Measurements from ENCODE around the gene DLGAP5.

The DLGAP5 gene

DNA sequence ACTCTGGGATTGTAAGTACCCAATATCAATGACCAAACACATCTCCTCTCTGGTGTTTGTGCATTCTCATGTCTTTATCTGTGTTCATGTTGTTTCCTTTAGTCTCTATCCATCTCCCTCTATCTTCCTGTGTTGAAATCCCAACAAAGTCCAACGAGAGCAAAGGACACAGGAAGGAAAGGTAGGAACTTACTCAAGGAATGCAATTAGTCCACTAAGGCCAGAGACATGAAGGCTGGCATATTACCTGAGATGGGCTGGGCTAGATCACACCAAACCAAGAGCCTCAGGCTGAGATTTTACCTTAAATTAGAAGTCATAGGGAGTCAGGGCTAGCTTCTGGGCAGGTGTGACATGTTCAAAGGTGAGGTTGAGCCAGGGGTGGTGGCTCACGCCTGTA, 76.7 kb downstream of the DLGAP5 start:
- no peak for DNase-seq (ENCODE audit: low read depth in 4 of 4, low spot score in 1 of 4)

DNA sequence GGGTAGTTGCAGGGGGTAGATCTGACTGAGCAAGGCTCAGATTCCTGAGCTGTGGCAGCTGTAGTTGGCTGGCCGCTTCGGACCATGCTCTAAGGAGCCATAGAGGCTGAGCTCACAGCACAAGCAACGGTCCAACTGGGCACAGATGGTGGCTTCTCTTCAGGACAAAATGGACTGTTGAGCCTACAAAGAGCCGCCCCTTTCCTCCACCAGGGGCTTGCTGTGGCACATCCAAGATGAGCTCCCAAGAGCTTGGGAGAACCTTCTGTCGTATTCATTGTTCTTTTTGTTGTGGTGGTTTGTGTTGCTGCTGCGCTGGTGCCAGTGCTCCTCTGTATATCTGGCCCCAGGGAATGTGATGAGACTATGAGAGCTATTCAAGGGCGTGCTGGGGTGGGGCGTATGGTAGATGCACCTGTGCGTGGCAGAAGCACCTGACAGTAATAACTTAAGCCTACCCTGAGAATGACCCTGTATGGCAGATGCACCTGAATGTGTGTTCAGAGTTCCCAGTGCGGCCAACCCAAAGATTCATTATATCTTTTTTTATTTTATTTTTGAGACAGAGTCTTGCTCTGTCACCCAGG, 80.2 kb downstream of the DLGAP5 start:
- no peak for DNase-seq (ENCODE audit: low read depth in 4 of 4, low spot score in 1 of 4)

DNA sequence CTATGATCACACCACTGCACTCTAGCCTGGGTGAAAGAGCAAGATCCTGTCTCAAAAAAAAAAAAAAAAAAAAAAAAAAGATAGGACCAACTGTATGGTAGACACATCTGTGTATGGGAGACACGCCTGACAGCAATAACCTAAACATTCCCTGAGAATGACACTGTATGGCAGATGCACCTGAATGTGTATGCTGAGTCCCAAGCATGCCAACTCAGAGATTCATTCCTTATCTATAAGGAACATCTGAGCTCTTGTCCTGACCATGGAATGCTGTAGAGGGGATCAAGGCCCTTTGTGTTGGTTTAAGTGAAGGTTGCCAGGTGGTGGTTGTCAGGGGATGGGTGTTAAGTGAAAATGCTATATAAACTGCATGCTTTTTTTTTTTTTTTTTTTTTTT, 81.5 kb downstream of the DLGAP5 start:
- no peak for DNase-seq (ENCODE audit: low read depth in 4 of 4, low spot score in 1 of 4)

DNA sequence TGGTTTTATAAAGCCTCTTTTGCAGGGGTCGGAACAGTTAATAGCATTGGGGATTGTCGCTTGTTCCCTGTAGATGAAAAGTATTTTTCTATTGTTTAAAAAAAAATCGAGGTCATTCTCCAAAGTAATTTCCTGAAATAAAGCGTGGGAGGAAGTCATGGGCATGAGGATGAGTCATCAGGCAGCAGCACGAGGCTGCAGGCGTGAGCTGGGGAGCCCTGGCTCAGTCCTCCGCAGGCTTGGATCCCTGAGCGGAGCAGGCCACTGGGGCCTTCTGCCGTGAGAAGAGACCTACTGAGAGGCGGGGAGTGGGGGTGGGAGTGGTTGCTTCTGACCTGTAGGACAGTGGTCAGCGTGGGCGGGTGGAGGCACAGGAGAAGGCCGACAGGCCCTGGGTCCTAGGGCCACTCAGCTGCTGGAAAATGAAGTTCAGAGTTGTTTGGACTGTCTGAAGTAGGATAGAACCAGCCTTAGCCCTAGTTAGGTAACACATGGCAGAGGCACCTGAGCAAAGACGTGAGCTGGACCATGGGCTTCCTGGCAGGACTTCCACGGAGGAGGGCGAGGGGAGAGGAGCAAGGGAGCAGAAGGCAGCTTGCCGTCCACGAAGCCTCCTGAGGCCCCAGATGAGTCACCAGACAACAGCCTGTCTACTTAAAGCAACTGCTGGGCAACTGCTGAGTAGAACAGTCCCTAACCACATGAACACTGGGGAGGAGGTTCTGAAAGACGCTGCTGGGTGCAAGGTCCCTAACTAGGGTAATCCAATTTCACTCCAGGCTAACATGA, 83.4 kb downstream of the DLGAP5 start:
- no peak for DNase-seq (ENCODE audit: low read depth in 4 of 4, low spot score in 1 of 4)

DNA sequence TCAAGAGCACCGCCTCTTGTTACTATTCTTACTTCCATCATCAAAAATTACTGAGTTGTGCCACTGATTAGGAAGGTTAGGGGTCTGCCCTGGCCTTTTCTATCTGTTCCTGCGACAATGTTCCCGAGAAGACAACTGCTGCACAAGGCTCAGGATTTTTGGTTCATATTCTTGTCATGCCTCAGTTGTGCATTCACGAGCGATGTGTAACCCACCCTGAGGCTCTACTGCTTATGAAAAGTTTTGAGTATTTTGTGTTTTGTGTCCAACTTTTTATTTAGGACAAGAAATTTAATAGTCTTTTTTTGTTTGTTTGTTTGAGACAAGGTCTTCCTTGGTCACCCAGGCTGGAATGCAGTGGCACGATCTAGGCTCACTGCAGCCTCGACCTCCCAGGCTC, 85.4 kb downstream of the DLGAP5 start:
- no peak for DNase-seq (ENCODE audit: low read depth in 4 of 4, low spot score in 1 of 4)

DNA sequence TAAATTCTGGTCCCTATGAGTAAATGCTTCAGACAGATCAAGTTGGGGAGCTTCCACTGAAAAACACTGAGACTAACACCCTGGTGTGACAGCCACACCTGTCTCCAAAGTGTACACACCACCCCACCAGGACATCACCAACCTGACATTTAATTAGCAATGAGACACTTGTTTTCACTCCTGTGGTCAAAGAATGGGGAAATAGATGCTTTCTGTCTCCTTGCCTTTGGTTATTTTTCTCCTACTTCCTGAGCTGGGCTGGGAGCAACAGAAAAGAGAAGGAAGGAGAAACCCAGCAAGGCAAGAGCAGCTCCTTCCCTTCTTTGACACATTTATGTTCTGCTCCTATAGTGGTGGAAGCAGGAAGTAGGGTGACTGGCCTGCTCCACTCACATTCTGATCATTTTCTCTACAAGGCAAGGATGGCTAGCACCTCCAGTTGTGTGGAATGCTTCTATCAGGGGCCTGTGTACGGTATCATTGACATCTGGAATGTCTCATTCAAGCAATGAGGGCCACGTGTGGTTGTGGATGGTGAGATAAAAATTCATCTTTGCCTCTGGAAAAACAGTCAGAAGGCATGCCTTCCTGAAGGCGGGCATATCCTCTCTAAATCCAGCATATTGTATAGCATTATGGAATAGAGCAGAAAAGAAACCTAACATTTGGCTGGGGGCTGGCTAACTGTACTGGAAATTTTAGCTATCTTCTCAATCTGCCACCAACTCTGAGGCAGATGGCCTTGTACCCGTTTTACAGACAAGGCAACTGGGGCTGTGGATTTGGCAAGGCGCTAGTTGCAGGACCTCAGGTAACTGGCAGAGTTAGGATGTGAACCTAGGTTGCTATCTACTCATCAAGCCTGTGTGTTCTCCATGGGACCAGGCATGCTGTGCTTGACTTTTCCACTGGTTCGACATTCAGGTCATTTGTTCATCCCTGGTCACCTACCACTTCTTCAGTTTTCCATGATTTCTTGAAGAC, 87.1 kb downstream of the DLGAP5 start:
- no peak for DNase-seq (ENCODE audit: low read depth in 4 of 4, low spot score in 1 of 4)

DNA sequence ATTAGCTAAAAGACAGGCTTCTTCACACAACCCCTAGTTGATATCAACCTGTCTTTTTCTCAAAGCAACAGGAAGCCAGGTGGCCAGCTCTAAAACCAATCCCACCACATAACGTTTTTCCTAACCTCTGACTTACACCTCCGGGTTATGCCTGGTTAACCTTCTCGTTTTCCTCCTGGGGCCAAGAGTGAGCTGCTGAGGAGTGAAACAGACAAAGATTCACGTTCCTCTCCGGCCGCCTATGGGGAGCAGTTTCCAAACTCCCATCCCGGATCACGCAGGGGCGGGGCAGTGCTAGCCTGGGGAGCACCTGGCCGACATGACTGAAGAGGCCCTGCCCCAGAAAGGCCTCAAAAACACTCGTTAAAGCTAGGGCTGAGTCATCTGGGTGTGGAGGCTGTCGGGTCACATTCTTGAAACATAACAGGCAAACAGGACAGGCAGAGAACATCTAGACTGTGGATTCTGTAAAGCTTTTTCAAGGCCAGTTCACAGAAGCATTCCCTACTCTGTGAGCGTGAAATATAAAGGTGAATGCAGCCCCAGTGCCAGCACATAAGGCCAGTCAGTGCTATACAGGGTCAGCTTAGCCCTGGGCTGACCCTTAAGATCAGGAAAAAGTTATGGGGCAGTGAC, 88.3 kb downstream of the DLGAP5 start:
- no peak for DNase-seq (ENCODE audit: low read depth in 4 of 4, low spot score in 1 of 4)

DNA sequence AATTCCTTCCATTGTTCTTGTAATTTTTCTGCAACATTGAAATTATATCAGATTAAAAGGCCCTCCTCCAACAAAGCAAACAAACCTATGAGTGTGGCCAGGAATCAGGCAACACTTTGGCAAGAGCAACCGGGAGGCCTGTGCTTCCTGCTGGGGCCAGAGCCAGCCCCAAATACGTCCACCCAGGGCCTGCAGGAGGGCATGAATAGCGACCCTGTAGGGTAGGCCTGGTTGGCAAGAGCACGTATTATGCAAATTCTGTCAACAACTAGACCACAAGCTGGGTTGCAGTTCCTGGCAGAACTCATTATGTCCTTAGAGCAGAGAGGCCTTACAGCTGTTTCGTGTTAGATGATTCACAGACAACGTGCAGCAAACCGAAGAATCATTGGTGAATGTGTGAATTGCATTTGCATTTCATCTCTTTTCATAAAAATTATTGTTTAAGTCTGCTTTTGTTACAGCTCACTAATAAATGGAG, 89.2 kb downstream of the DLGAP5 start:
- no peak for DNase-seq (ENCODE audit: low read depth in 4 of 4, low spot score in 1 of 4)

DNA sequence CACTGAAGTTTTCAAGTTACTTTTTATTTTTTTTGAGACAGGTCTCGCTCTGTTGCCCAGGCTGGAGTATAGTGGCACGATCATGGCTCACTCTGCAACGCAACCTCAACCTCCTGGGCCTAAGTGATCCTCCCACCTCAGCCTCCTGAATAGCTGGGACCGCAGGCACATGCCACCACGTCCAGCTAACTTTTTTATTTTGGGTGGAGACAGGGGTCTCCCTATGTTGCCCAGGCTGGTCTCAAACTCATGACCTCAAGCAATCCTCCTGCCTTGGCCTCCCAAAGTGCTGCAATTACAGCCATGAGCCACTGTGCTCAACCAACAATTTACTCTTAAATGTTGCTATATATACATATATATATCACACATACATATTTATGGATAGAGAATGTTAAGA, 89.7 kb downstream of the DLGAP5 start:
- DNase-seq (ENCODE audit: low read depth in 4 of 4, low spot score in 1 of 4) = no peak

DNA sequence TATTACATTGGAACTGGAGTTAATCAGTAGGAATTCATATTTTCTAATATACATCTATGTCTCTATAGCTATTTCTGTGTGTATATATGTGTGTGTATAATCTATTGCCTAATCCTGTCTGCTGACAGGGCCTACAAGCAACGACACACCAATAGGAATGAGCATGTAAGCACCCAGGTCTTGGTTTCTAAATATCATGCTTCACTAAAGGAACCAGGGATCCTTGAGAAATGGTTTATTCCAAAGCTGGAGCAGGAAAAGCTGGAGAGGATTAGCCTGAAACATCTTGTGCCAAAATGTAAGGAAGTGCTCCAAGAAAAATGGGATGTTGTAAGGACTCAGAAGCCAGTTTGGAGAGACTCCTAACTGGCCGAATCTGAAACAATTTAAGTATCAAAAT, 91.6 kb downstream of the DLGAP5 start:
- DNase-seq (ENCODE audit: low read depth in 4 of 4, low spot score in 1 of 4) = no peak

DNA sequence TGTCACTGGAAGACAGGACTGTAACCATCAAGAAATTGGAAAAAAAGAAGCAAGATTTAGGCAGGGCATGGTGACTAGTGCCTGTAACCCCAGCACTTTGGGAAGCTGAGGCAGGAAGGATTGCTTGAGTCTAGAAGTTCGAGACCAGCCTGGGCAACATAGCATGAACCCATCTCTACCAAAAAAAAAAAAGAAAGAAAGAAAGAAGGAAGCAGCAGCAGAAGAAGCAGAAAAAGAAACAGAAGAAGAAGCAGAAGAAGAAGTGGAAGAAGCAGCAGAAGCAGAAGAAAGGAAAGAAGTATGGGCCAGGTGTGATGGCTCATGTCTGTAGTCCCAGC, 92.9 kb downstream of the DLGAP5 start:
- DNase-seq (ENCODE audit: low read depth in 4 of 4, low spot score in 1 of 4) = no peak

Measured in stimulated activated CD4-positive, alpha-beta T cell treated with anti-CD3 and anti-CD28 coated beads, Interleukin-1b, Interleukin-23, amount 100 ng/mL, for 24 hours (primary cell).